Measurements from ENCODE around the gene ATP6V1G1. TPM values are rescaled to one million over a fixed set of nuclear protein-coding genes. Genes with fewer than 3 reads are reported as not detected.

The ATP6V1G1 gene
- polyA plus RNA-seq, 1 donor from 2014 or later: 802 TPM

DNA sequence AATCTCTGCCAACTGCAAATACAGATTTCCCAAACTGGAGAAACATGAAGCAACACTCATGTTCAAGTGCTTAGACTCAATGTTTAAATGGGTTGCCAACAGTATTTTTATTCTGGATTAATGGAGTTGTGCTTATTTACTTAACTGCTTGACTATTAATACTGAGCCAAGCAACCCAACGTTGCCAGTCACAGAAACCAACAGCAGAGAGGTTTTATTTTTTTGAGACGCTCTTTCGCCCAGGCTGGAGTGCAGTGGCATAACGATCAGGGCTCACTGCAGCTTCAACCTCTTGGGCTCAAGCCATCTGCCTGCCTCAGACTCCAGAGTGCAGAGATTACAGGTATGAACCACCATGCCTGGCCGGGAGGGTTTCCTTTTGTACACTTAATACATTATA, 15.1 kb downstream of the ATP6V1G1 start:
- Histone ChIP-seq H3F3A (ENCODE audit: insufficient read depth, low read length, poor library complexity, severe bottlenecking) (no peaks in the 10 kb centered on the region), H3K27ac (ENCODE audit: low read length) (no peak overlapping the region)
- no peak for TF ChIP-seq EZH2 (IDR thresholded peaks at IDR 0.05; ENCODE audit: borderline replicate concordance, insufficient read depth, low read length, poor library complexity, severe bottlenecking)
- no peak for TF ChIP-seq SMC3 (conservative IDR thresholded peaks at IDR 0.05; ENCODE audit: poor library complexity)
- TF ChIP-seq RAD21 (conservative IDR thresholded peaks at IDR 0.05): no peak
- TF ChIP-seq MXI1 (conservative IDR thresholded peaks at IDR 0.05; ENCODE audit: poor library complexity, severe bottlenecking): no peak
- no peak for TF ChIP-seq TAF1 (IDR thresholded peaks at IDR 0.05; ENCODE audit: low read depth)
- no peak for TF ChIP-seq POLR2AphosphoS5 (IDR thresholded peaks at IDR 0.05)
- TF ChIP-seq, protein P1, sequence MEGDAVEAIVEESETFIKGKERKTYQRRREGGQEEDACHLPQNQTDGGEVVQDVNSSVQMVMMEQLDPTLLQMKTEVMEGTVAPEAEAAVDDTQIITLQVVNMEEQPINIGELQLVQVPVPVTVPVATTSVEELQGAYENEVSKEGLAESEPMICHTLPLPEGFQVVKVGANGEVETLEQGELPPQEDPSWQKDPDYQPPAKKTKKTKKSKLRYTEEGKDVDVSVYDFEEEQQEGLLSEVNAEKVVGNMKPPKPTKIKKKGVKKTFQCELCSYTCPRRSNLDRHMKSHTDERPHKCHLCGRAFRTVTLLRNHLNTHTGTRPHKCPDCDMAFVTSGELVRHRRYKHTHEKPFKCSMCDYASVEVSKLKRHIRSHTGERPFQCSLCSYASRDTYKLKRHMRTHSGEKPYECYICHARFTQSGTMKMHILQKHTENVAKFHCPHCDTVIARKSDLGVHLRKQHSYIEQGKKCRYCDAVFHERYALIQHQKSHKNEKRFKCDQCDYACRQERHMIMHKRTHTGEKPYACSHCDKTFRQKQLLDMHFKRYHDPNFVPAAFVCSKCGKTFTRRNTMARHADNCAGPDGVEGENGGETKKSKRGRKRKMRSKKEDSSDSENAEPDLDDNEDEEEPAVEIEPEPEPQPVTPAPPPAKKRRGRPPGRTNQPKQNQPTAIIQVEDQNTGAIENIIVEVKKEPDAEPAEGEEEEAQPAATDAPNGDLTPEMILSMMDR (IDR thresholded peaks at IDR 0.05; ENCODE audit: poor library complexity, severe bottlenecking): no peak
- no peak for TF ChIP-seq EP300 (conservative IDR thresholded peaks at IDR 0.05; ENCODE audit: poor library complexity, severe bottlenecking)
- TF ChIP-seq, protein P2, sequence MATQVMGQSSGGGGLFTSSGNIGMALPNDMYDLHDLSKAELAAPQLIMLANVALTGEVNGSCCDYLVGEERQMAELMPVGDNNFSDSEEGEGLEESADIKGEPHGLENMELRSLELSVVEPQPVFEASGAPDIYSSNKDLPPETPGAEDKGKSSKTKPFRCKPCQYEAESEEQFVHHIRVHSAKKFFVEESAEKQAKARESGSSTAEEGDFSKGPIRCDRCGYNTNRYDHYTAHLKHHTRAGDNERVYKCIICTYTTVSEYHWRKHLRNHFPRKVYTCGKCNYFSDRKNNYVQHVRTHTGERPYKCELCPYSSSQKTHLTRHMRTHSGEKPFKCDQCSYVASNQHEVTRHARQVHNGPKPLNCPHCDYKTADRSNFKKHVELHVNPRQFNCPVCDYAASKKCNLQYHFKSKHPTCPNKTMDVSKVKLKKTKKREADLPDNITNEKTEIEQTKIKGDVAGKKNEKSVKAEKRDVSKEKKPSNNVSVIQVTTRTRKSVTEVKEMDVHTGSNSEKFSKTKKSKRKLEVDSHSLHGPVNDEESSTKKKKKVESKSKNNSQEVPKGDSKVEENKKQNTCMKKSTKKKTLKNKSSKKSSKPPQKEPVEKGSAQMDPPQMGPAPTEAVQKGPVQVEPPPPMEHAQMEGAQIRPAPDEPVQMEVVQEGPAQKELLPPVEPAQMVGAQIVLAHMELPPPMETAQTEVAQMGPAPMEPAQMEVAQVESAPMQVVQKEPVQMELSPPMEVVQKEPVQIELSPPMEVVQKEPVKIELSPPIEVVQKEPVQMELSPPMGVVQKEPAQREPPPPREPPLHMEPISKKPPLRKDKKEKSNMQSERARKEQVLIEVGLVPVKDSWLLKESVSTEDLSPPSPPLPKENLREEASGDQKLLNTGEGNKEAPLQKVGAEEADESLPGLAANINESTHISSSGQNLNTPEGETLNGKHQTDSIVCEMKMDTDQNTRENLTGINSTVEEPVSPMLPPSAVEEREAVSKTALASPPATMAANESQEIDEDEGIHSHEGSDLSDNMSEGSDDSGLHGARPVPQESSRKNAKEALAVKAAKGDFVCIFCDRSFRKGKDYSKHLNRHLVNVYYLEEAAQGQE (IDR thresholded peaks at IDR 0.05; ENCODE audit: borderline replicate concordance): no peak

DNA sequence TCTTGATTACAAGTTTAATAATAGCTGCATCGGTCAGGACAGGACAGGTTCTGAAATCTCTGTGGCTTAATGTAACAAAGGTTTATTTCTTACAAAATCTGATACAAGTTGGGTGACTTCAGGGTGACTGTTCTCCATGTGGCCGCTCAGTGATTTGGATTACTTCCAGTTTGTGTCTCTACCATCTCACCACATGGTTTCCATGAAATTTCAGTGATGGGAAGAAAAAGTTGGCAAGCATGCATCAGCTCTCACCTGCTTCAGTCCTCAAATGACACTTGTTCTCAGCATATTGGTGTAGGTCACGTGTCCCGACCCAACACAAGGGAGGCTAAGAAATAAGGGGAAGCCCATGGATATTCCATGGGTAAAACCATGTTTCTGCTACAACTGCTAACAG, 15.7 kb downstream of the ATP6V1G1 start:
- H3K9ac ChIP-seq (ENCODE audit: low read length): no peak overlapping the region
- H3K4me3 ChIP-seq (ENCODE audit: low read length): no peak overlapping the region
- no peaks in the 10 kb centered on the region for H3F3A ChIP-seq (ENCODE audit: insufficient read depth, low read length, poor library complexity, severe bottlenecking)
- no peaks in the 10 kb centered on the region for H3K36me3 ChIP-seq (ENCODE audit: insufficient read depth, low read length)
- no peaks in the 10 kb centered on the region for H3K9me2 ChIP-seq (ENCODE audit: insufficient read depth, low read length)
- no peaks in the 10 kb centered on the region for H4K20me1 ChIP-seq (ENCODE audit: insufficient read depth)
- H3K9me3 ChIP-seq (ENCODE audit: low read length): no peaks in the 10 kb centered on the region
- H3K79me2 ChIP-seq (replicated peaks; ENCODE audit: insufficient read depth, low read length): no peaks in the 10 kb centered on the region
- TF ChIP-seq TAF1 (IDR thresholded peaks at IDR 0.05; ENCODE audit: low read depth) (no peak), EP300 (conservative IDR thresholded peaks at IDR 0.05; ENCODE audit: poor library complexity, severe bottlenecking) (no peak), POLR2AphosphoS5 (IDR thresholded peaks at IDR 0.05) (no peak), EZH2 (IDR thresholded peaks at IDR 0.05; ENCODE audit: borderline replicate concordance, insufficient read depth, low read length, poor library complexity, severe bottlenecking) (no peak), RAD21 (conservative IDR thresholded peaks at IDR 0.05) (no peak), MXI1 (conservative IDR thresholded peaks at IDR 0.05; ENCODE audit: poor library complexity, severe bottlenecking) (no peak), SMC3 (conservative IDR thresholded peaks at IDR 0.05; ENCODE audit: poor library complexity) (no peak)
- TF ChIP-seq, protein P1 (IDR thresholded peaks at IDR 0.05; ENCODE audit: poor library complexity, severe bottlenecking): no peak
- TF ChIP-seq, protein P2 (IDR thresholded peaks at IDR 0.05; ENCODE audit: borderline replicate concordance): no peak
- H3K4me2 ChIP-seq (ENCODE audit: low read length): no peak overlapping the region
- H3K27ac ChIP-seq (ENCODE audit: low read length): no peak overlapping the region
- no peaks in the 10 kb centered on the region for H3K27me3 ChIP-seq (ENCODE audit: insufficient read depth, low read depth, low read length)
- H2AFZ ChIP-seq (ENCODE audit: low read depth, low read length): no peak overlapping the region

More for the DNA sequence above, 15.1 kb downstream of the ATP6V1G1 start:
- no peak overlapping the region for H3K9ac ChIP-seq (ENCODE audit: low read length)
- H4K20me1 ChIP-seq (ENCODE audit: insufficient read depth): no peaks in the 10 kb centered on the region
- H3K9me2 ChIP-seq (ENCODE audit: insufficient read depth, low read length): no peaks in the 10 kb centered on the region
- peaks cover under 1% of the 10 kb centered on the region for H3K36me3 ChIP-seq (ENCODE audit: insufficient read depth, low read length)
- H3K4me2 ChIP-seq (ENCODE audit: low read length): no peak overlapping the region
- no peak overlapping the region for H2AFZ ChIP-seq (ENCODE audit: low read depth, low read length)
- no peaks in the 10 kb centered on the region for H3K27me3 ChIP-seq (ENCODE audit: insufficient read depth, low read depth, low read length)
- no peak overlapping the region for H3K4me3 ChIP-seq (ENCODE audit: low read length)
- no peaks in the 10 kb centered on the region for H3K79me2 ChIP-seq (replicated peaks; ENCODE audit: insufficient read depth, low read length)
- no peaks in the 10 kb centered on the region for H3K9me3 ChIP-seq (ENCODE audit: low read length)

Data from neural cell (in vitro differentiated cells).